ENCODE measurements around the gene MNX1.

MNX1 gene

GRCh38 chr7:157018997-157019608 is 8.6 kb upstream of the MNX1 start:
- no peak for TF ChIP-seq CTCF (IDR thresholded peaks at IDR 0.05; ENCODE audit: control insufficient read depth, extremely low read depth, insufficient read depth)
- DNase-seq (ENCODE audit: low read depth), result no peak
- no peak overlapping the region for H3K4me3 ChIP-seq (ENCODE audit: low read depth, low read length)

- no peak overlapping the region for H3K4me3 ChIP-seq (ENCODE audit: low read depth, low read length)
- no peak for DNase-seq (ENCODE audit: low read depth)
- no peak for TF ChIP-seq CTCF (IDR thresholded peaks at IDR 0.05; ENCODE audit: control insufficient read depth, extremely low read depth, insufficient read depth)
Measured at GRCh38 chr7:157018328-157018996, 8.0 kb upstream of the MNX1 start.

- TF ChIP-seq CTCF (IDR thresholded peaks at IDR 0.05; ENCODE audit: control insufficient read depth, extremely low read depth, insufficient read depth), result no peak
- no peak for DNase-seq (ENCODE audit: low read depth)
- no peak overlapping the region for H3K4me3 ChIP-seq (ENCODE audit: low read depth, low read length)
Measured at GRCh38 chr7:157017603-157018327, 7.3 kb upstream of the MNX1 start.

- no peak for DNase-seq (ENCODE audit: low read depth)
- H3K4me3 ChIP-seq (ENCODE audit: low read depth, low read length), result no peak overlapping the region
- TF ChIP-seq CTCF (IDR thresholded peaks at IDR 0.05; ENCODE audit: control insufficient read depth, extremely low read depth, insufficient read depth), result no peak
Measured at GRCh38 chr7:157017149-157017548, 6.7 kb upstream of the MNX1 start.

GRCh38 chr7:157016352-157017041 is 6.0 kb upstream of the MNX1 start:
- TF ChIP-seq CTCF (IDR thresholded peaks at IDR 0.05; ENCODE audit: control insufficient read depth, extremely low read depth, insufficient read depth), result no peak
- H3K4me3 ChIP-seq (ENCODE audit: low read depth, low read length), result no peak overlapping the region
- DNase-seq (ENCODE audit: low read depth), result no peak

- TF ChIP-seq CTCF (IDR thresholded peaks at IDR 0.05; ENCODE audit: control insufficient read depth, extremely low read depth, insufficient read depth), result no peak
- no peak overlapping the region for H3K4me3 ChIP-seq (ENCODE audit: low read depth, low read length)
- DNase-seq (ENCODE audit: low read depth), result no peak
Measured at GRCh38 chr7:157016024-157016351, 5.5 kb upstream of the MNX1 start.

Measured in LNCaP clone FGC (cell line).